Subcutaneous abdominal adipose tissue (tissue), 5 donors: ENCODE data around the gene ZNF554.

Experiments used
- H3K27ac ChIP-seq: one replicate; pipeline ENCODE4 v1.7.0; 2013; ENCODE audit warnings: low read depth, mild to moderate bottlenecking, inconsistent platforms, low read length, moderate library complexity
- H3K27me3 ChIP-seq, 5 donors: one replicate each; pipeline ENCODE4 v1.7.0; 2013; ENCODE audit warnings: low read length in 5 of 5, inconsistent platforms in 1 of 5; ENCODE audit not compliant: control insufficient read depth in 5 of 5, insufficient read depth in 4 of 5
- H3K36me3 ChIP-seq, 5 donors: one replicate each; pipeline ENCODE4 v1.7.0; 2013; ENCODE audit warnings: low read length in 5 of 5; ENCODE audit not compliant: control insufficient read depth in 5 of 5, insufficient read depth in 5 of 5
- H3K4me1 ChIP-seq, 5 donors: one replicate each; pipeline ENCODE4 v1.7.0; 2013; ENCODE audit warnings: low read length in 5 of 5, mild to moderate bottlenecking in 3 of 5, moderate library complexity in 1 of 5; ENCODE audit not compliant: control insufficient read depth in 5 of 5, insufficient read depth in 5 of 5
- H3K4me3 ChIP-seq, 5 donors: one replicate each; pipeline ENCODE4 v1.7.0; 2013; ENCODE audit warnings: low read length in 5 of 5, low read depth in 1 of 5
- H3K9ac ChIP-seq, 5 donors: one replicate each; pipeline ENCODE4 v1.7.0; 2013; ENCODE audit warnings: low read length in 5 of 5, mild to moderate bottlenecking in 4 of 5, moderate library complexity in 3 of 5
- H3K9me3 ChIP-seq, 5 donors: one replicate each; pipeline ENCODE4 v1.7.0; 2013; ENCODE audit warnings: low read length in 5 of 5; ENCODE audit not compliant: control insufficient read depth in 5 of 5
- donor health status: healthy.
- donor health status: healthy.
- donor health status: healthy.
- donor health status: healthy.
- donor health status: healthy.

The ZNF554 gene

GRCh38 chr19:2824129-2824528, 4.5 kb downstream of the ZNF554 start:
- no peak overlapping the region for H3K4me3 ChIP-seq
- H3K36me3 ChIP-seq: peaks cover 0 to 26% (median 18%) of the 10 kb centered on the region in 5 donors
- H3K4me1 ChIP-seq: peaks cover 0 to 16% (median 11%) of the 10 kb centered on the region in 5 donors
- no peak overlapping the region for H3K9ac ChIP-seq
- no peaks in the 10 kb centered on the region for H3K9me3 ChIP-seq
- no peak overlapping the region for H3K27ac ChIP-seq
- no peaks in the 10 kb centered on the region for H3K27me3 ChIP-seq

GRCh38 chr19:2827022-2827421, 7.4 kb downstream of the ZNF554 start:
- H3K4me3 ChIP-seq: no peak overlapping the region
- H3K9ac ChIP-seq: no peak overlapping the region
- H3K4me1 ChIP-seq: no peaks in the 10 kb centered on the region
- H3K27ac ChIP-seq: no peak overlapping the region
- H3K27me3 ChIP-seq: no peaks in the 10 kb centered on the region
- H3K36me3 ChIP-seq: peaks cover 0 to 26% (median 18%) of the 10 kb centered on the region in 5 donors
- peaks cover 0 to 8% (median 0%) of the 10 kb centered on the region in 5 donors for H3K9me3 ChIP-seq

- Histone ChIP-seq H3K4me1 (no peaks in the 10 kb centered on the region), H3K9ac (no peak overlapping the region), H3K9me3 (peaks cover 0 to 15% (median 9%) of the 10 kb centered on the region in 5 donors), H3K27me3 (no peaks in the 10 kb centered on the region), H3K36me3 (peaks cover 3 to 34% (median 27%) of the 10 kb centered on the region in 5 donors), H3K4me3 (no peak overlapping the region), H3K27ac (no peak overlapping the region)
Observed at GRCh38 chr19:2827840-2828489, 8.3 kb downstream of the ZNF554 start.

- peaks cover 9 to 30% (median 26%) of the 10 kb centered on the region in 5 donors for H3K36me3 ChIP-seq
- peak overlapping the region in 1 of 5 donors; percentile 89 for H3K9ac ChIP-seq
- peak overlapping the region; percentile 5 to 58 (median 32) for H3K4me3 ChIP-seq
- no peak overlapping the region for H3K27ac ChIP-seq
- peaks cover 0 to 6% (median 0%) of the 10 kb centered on the region in 5 donors for H3K27me3 ChIP-seq
- peaks cover 20 to 55% (median 50%) of the 10 kb centered on the region in 5 donors for H3K9me3 ChIP-seq
- H3K4me1 ChIP-seq: peaks cover 0 to 8% (median 0%) of the 10 kb centered on the region in 5 donors
Observed at GRCh38 chr19:2834294-2834871, 14.7 kb downstream of the ZNF554 start.

GRCh38 chr19:2837430-2837829, 17.8 kb downstream of the ZNF554 start:
- Histone ChIP-seq H3K36me3 (peaks cover 9 to 27% (median 22%) of the 10 kb centered on the region in 5 donors), H3K27me3 (peaks cover 0 to 6% (median 0%) of the 10 kb centered on the region in 5 donors), H3K9me3 (peaks cover 20 to 50% (median 45%) of the 10 kb centered on the region in 5 donors), H3K4me1 (peaks cover 5 to 13% (median 6%) of the 10 kb centered on the region in 5 donors), H3K27ac (no peak overlapping the region), H3K4me3 (no peak overlapping the region), H3K9ac (no peak overlapping the region)

GRCh38 chr19:2840794-2841791, 21.4 kb downstream of the ZNF554 start, which contains the start of gene ZNF555:
TSS of gene ZNF555 (plus strand) at chr19:2841475. CDS start at chr19:2841573, 98 bp downstream.
- peaks cover 2 to 16% (median 12%) of the 10 kb centered on the region in 5 donors for H3K9me3 ChIP-seq

GRCh38 chr19:2841855-2842574, 22.3 kb downstream of the ZNF554 start:
- H3K27ac ChIP-seq: no peak overlapping the region
- no peaks in the 10 kb centered on the region for H3K27me3 ChIP-seq
- H3K4me1 ChIP-seq: peaks cover 0 to 17% (median 7%) of the 10 kb centered on the region in 5 donors
- H3K36me3 ChIP-seq: peaks cover 0 to 9% (median 0%) of the 10 kb centered on the region in 5 donors
- H3K4me3 ChIP-seq: peak overlapping the region; percentile 64 to 90 (median 77)
- H3K9me3 ChIP-seq: peaks cover 0 to 14% (median 7%) of the 10 kb centered on the region in 5 donors
- peak overlapping the region; percentile 22 to 82 (median 60) for H3K9ac ChIP-seq

More at GRCh38 chr19:2840794-2841791, 21.4 kb downstream of the ZNF554 start, which contains the start of gene ZNF555:
- Histone ChIP-seq H3K4me1 (peaks cover 0 to 17% (median 7%) of the 10 kb centered on the region in 5 donors), H3K27me3 (no peaks in the 10 kb centered on the region), H3K4me3 (peak within 1 kb of the TSS; percentile 74 to 90 (median 77)), H3K36me3 (peaks cover 0 to 5% (median 0%) of the 10 kb centered on the region in 5 donors), H3K27ac (peak within 1 kb of the TSS; percentile 90), H3K9ac (peak within 1 kb of the TSS; percentile 22 to 82 (median 74))

- H3K9me3 ChIP-seq: peaks cover 0 to 27% (median 20%) of the 10 kb centered on the region in 5 donors
- peaks cover 0 to 17% (median 7%) of the 10 kb centered on the region in 5 donors for H3K4me1 ChIP-seq
- H3K27me3 ChIP-seq: no peaks in the 10 kb centered on the region
- H3K36me3 ChIP-seq: peaks cover 0 to 9% (median 3%) of the 10 kb centered on the region in 5 donors
- H3K27ac ChIP-seq: no peak overlapping the region
- no peak overlapping the region for H3K4me3 ChIP-seq
- no peak overlapping the region for H3K9ac ChIP-seq
Observed at GRCh38 chr19:2845107-2845506, 25.4 kb downstream of the ZNF554 start.
